Fibroblast of lung (primary cell): ENCODE results near the gene TMEM119.

ENCODE experiments used
- CTCF ChIP-seq, 2 donors: IDR thresholded peaks in 1 of 2; conservative IDR thresholded peaks in 1 of 2; 1 replicate in 1 of 2; 2 replicates in 1 of 2; pipeline ENCODE4 v1.5.1; 2011 to 2012; ENCODE audit warnings: low read length in 2 of 2, control low read depth in 1 of 2, inconsistent platforms in 1 of 2, low read depth in 1 of 2, mild to moderate bottlenecking in 1 of 2
- EZH2 ChIP-seq: IDR thresholded peaks from 2 replicates; pipeline ENCODE4 v1.5.1; 2012; ENCODE audit warnings: low read length, control low read depth, mild to moderate bottlenecking; ENCODE audit errors: missing control alignments

- TF ChIP-seq CTCF (conservative IDR thresholded peaks at IDR 0.05 in 1 of 2, IDR thresholded peaks at IDR 0.05 in 1 of 2; ENCODE audit: low read depth in 1 of 2, low read length in 2 of 2), result no peak
- TF ChIP-seq EZH2, result no peak
Observed at GRCh38 chr12:108645686-108646599, 48.1 kb upstream of the TMEM119 start.
